GM21723 (cell line): ENCODE data around the gene RGCC.
A peak's percentile ranks its signal among the peaks of the same experiment; 100 is the strongest.
"Not testable (repeated sequence)": the region's sequence is repeated elsewhere in the genome, so short reads cannot be mapped to it uniquely, and the experiment has no call there.

Source experiments
- ATAC-seq: cut with Tn5 transposase; IDR thresholded peaks from one replicate; pipeline ENCODE4 v1.9.1; 2021; ENCODE audit warnings: mild to moderate bottlenecking, moderate library complexity; ENCODE audit not compliant: unreplicated experiment

The RGCC gene

DNA sequence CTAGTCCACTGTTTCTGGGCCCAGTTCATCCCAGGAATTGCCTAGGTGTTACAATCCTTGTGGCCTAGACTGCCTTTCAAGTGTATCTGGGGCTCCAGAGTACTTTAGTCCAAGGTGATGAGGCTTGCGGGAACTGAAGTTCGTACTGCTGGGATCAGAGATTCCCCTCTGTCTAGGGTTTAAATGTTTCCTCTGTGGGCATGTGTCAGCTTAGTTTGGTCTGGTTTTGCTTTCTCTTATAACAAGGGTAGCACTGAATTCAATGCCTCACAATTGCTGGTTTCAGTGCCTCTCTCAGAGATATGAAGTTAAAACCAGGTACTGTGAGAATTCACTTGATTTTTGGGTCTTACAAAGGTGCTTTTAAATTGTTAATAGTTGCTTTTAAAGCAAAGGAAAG lies 30.8 kb downstream of the RGCC start:
- peak; percentile 57 for ATAC-seq

DNA sequence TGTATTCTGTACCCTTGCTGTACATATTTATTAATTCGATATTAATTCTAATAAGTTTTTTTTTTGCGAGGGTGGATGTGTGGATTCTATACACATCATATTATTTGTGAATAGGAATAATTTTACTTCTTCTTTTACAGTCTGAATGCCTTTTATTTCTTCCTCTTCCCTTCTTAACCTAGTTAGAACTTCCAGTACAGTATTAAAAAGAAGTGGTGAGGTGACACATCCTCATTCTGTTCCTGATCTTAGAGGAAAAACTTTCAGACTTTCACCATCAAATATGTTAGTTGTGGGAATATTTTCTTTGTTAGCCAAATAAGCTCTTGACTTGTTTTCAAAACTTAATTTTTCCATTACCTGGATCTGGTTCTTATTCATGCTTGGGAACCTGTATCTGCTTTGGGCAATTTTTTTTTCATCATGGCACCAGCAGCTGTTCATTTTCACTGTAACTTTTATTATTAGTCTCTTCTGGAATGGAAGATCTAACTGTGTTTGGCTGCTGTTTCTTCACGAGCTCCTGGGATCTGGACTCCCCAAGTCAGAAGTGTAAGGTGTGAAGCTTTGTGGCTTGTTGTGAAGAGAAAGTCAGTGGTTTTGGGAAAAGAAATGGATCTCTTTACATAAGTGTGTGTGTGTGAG lies 33.1 kb downstream of the RGCC start:
- ATAC-seq: no peak

DNA sequence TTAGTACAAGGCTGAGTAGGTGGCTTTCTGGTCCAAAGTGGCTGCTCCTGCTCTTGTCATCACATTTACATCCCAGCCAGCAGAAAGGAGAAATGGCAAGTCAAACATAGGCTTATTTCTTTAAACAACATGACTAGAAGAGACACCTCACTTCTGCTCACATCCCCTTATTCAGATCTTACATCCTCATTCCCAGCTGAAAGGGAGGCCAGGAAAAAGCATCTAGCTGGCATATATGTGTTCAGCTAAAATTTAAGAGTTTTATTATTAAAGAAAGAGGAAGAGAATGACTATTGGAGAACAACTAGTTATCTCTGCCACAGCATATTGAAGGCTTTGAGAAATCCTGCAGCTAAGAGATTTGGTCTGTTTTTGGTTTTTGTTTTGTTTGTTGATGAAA lies 34.1 kb downstream of the RGCC start:
- no peak for ATAC-seq

- peak; percentile 54 for ATAC-seq
Measured at GRCh38 chr13:41492432-41493260, 35.3 kb downstream of the RGCC start.

DNA sequence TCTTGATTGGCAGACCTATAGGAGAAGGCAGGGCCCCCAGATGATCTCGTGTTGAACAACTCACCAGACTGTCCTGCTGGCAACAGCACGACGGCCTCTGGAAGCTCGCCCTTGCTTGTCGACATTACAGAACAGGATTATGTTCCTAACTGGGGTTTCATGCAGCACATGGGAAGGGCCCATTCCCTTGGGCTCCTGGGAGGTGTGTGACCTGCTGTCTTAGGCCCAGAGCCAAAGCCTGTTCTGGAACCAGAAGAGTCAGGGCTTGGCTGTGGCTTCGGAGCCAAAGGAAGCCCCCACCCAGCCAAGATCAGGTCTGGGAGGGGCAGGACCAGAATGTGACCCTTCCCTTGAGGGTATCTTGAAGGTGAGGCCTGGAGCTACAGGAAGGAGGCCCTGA lies 36.9 kb downstream of the RGCC start:
- ATAC-seq: no peak

GRCh38 chr13:41495044-41495443 lies 37.7 kb downstream of the RGCC start:
- ATAC-seq: no peak

DNA sequence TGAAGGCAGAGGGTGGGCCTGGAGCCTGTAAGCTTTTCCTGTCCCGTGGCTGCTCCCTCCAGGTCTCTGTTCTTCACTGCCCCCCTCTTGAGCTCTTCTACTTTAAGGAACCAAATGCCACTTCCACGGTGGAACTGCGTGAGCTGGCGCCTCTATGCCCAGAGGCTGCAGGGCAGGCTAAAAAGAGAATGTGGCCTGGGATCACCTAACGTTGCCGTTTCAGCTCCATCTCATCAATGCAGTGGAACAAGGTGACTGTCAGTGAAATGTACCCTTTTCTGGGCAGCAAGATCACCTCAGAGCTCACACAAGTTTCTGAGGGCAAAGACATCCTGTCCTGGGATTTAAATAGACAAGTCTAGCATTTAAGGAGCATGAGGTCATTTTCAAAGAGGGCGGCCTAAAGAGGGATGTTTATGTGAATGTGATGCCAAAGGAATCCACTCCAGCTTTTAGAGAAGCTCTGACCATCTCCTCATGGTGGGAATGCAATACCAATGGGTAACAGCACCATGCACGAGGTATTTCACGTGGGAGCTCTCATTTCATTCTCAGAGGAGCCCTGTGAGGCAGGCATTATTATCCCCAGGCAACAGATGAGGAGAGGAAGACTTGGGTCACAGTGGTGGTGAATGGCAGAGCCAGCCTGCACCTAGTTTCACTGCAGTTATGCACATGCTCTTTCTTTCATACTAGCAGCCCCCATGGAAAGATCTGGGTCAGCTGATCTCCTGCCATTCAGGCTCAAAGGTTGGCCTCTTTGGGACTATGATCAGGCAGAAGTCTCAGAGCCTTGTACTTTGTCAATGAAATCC lies 39.3 kb downstream of the RGCC start:
- no peak for ATAC-seq

GRCh38 chr13:41497436-41497835 lies 40.1 kb downstream of the RGCC start:
- no peak for ATAC-seq

GRCh38 chr13:41499452-41499851 lies 42.1 kb downstream of the RGCC start:
- ATAC-seq: no peak

DNA sequence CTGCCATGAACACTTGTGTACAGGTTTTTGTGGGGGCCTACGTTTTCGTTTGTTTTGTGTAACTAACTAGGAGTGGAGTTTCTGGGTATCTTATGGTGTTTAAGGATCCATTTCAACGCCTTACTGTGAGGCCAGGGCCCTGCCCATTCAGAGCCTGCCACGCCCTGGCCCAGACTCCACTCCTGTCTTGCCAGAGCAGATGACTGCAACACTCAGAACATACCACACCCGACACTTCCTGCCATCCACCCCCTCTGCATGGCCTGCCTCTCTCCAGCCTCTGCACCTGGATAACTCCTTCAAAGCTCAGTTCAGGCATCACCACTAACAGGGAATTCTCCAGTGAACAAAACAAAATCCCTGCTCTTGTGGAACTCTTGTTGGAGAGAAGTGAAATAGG lies 43.2 kb downstream of the RGCC start:
- ATAC-seq: no peak

DNA sequence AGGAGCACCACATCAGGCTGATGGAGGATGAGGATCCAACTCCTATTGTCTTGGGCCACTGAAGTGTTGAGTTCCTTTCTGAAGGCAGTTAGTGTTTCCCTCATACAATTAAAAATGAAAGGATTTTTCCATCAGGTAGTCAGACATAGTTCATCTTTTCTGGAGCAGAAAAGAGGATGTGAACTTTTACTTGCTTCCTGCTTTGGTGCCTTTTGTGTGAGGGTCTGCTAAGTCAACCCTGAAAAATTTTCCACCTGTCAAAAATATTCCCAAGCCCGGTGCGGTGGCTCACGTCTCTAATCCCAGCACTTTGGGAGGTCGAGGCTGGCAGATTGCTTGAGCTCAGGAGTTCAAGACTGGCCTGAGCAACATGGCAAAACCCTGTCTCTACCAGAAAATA lies 43.9 kb downstream of the RGCC start:
- no peak for ATAC-seq

DNA sequence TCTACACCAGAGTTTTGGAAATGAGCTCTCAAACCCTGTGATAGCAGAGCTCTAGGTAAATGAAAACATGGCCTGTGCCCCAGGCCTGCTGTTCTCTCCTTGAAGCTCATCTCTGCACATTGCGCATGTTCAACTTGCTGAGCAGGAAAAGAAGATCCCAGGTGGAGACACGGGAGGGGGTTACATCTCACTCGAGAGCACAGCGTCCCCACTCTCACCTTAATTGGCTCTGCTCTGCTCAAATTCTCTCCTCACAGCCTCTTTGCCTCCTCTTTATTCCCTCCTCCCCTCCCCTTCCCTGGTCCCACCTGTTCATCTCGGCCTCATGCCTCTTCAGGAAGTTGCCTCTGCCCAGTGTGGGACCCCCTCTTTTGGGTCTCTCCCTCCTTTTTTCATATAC lies 44.7 kb downstream of the RGCC start:
- ATAC-seq: no peak

DNA sequence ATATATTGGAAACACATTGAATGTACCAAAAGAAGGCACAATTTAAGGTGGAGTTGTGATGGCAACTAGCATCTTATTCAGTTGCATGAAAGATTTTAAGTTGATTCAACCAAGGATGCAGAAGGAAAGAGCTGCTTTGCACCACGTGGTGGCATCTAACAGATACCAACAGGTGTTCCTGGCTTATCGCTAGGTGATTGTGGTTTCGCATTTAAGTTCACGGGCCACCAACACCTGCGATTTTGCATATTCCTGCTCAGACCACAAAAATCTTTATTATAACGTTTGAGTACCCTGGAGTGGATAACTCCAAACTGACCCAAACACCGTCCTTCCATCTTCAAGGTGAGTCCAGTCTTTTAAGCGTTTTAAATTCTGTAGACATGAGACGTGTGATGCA lies 45.3 kb downstream of the RGCC start:
- ATAC-seq: peak; percentile 84

GRCh38 chr13:41503356-41503755 lies 46.0 kb downstream of the RGCC start:
- no peak for ATAC-seq

GRCh38 chr13:41504657-41505056 lies 47.3 kb downstream of the RGCC start:
- ATAC-seq: not testable (repeated sequence)

GRCh38 chr13:41505209-41505835 lies 48.0 kb downstream of the RGCC start:
- no peak for ATAC-seq

GRCh38 chr13:41506312-41506711 lies 49.0 kb downstream of the RGCC start:
- ATAC-seq: no peak

GRCh38 chr13:41509971-41510370 lies 52.6 kb downstream of the RGCC start:
- no peak for ATAC-seq

DNA sequence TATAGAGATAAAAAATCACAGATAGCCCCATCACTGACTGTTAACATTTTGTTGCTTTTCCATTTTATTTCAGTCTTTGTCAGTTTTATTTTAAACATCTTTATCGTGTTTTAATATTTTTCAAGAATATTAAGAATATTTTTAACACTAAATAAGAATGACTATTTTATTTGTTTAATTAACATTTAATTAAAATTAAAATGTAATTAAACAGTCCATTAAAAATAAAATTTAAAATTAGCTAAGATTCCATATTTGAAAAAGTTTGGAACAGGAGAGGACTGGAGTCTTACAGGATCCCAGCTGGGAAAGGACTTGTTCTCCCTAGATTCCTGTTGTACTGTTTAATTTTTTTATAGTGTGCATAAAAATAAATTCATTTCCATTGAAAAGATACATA lies 54.5 kb downstream of the RGCC start:
- no peak for ATAC-seq

DNA sequence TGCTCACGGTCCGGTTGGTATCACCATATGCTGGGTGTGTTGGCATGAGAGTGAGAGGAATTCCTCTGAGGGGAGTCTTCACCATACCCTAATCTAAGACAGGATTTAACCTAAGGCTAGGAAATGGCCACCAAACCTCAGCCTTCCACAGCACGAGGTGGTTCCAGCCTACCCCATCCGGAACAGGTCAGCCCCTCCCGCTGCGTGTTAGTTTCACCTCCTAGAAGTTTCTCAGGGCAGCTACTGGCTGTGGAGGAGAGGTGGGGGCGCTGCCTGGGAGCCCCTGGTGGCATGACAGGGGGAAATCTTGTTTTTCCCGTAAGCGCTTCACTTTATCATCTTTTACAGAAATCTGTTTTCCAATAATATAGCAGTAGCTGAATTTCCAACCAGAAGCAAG lies 55.1 kb downstream of the RGCC start:
- ATAC-seq: no peak

DNA sequence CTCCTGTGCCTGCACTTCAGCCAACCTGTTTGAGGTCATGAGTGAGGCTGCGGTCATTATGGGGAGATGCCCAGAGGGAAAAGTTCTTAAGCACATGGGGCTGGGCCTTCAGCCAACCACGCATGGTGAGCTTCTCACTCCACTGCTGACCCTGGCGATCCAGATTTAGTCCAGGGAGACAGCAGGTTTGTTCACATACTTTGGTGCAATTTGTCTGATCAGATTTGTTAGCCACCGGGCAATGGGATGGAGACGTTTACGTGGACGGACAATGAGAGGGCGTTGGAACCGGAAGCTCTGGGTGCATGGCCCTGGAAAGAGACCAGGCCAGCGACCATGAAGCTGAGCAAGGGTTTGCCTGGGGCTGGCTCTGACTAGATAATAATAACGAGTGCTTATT lies 56.2 kb downstream of the RGCC start:
- ATAC-seq: no peak
